Panc1 (cell line): ENCODE measurements around the gene CCDC18. TPM values are rescaled to one million over a fixed set of nuclear protein-coding genes. Genes with fewer than 3 reads are reported as not detected.

ENCODE experiments used
- ATAC-seq: fragments of 200-7000 bp; cut with Tn5 transposase; 2 replicates; pipeline ENCODE4 v1.9.1; 2020; ENCODE audit warnings: mild to moderate bottlenecking, moderate library complexity
- Bru-seq: library from RNA; stranded (reverse); fragments of 400-500 nt; gene quantifications from one replicate; lab custom pipeline; 2021; lab: Mats Ljungman, UMichigan
- BruChase-seq, 2 experiments: library from RNA; stranded (reverse); fragments of 400-500 nt; gene quantifications; one replicate each; lab custom pipeline; 2021; lab: Mats Ljungman, UMichigan
- BruUV-seq: library from RNA; stranded (reverse); fragments of 400-500 nt; replicated peaks from 2 replicates; lab custom pipeline; 2021; lab: Mats Ljungman, UMichigan
- CTCF ChIA-PET: fragments of 300-600 bp; sonication (Branson Sonifier 250); formaldehyde crosslinking; loops from one replicate; lab custom pipeline; 2022; ENCODE audit warnings: antibody characterized with exemption; lab: Charles Lee
- POLR2A ChIA-PET: fragments of 300-600 bp; sonication (Branson Sonifier 250); formaldehyde crosslinking; loops from one replicate; lab custom pipeline; 2022; ENCODE audit warnings: antibody characterized with exemption; lab: Charles Lee
- DNase-seq: peaks from one replicate; pipeline ENCODE4 v3.0.0-alpha.2; 2010; ENCODE audit warnings: low read depth, low spot score
- H3K27ac ChIP-seq: 2 replicates; pipeline ENCODE4 v1.5.1; 2011; ENCODE audit warnings: mild to moderate bottlenecking, low read length, inconsistent platforms
- H3K27me3 ChIP-seq: fragments of 200-500 bp; sonication (Bioruptor generic); 2 replicates; pipeline ENCODE4 v1.6.0; 2014; ENCODE audit warnings: low read length, inconsistent platforms; ENCODE audit not compliant: control insufficient read depth, insufficient read depth
- H3K36me3 ChIP-seq: fragments of 200-500 bp; sonication (Bioruptor generic); 2 replicates; pipeline ENCODE4 v1.5.1; 2014; ENCODE audit warnings: inconsistent platforms, mild to moderate bottlenecking, low read length, moderate library complexity; ENCODE audit not compliant: control insufficient read depth, insufficient read depth
- H3K4me1 ChIP-seq: 2 replicates; pipeline ENCODE4 v1.5.1; 2011; ENCODE audit warnings: inconsistent platforms, mild to moderate bottlenecking, low read length, moderate library complexity; ENCODE audit not compliant: control insufficient read depth, insufficient read depth
- H3K4me3 ChIP-seq, 2 experiments: 2 replicates each; pipeline ENCODE4 v1.5.1; 2011 to 2012; ENCODE audit warnings: low read depth in 2 of 2, low read length in 2 of 2, mild to moderate bottlenecking in 2 of 2, inconsistent platforms in 1 of 2, moderate library complexity in 1 of 2
- H3K9me3 ChIP-seq: fragments of 200-500 bp; sonication (Bioruptor generic); 2 replicates; pipeline ENCODE4 v1.5.1; 2014; ENCODE audit warnings: low read depth, mild to moderate bottlenecking, inconsistent platforms, low read length, moderate library complexity; ENCODE audit not compliant: control insufficient read depth, insufficient read depth
- POLR2AphosphoS5 ChIP-seq: IDR thresholded peaks from 2 replicates; pipeline ENCODE4 v1.6.1; 2012; ENCODE audit warnings: mild to moderate bottlenecking, low read depth, low read length, moderate library complexity
- SIN3A ChIP-seq: IDR thresholded peaks from 2 replicates; pipeline ENCODE4 v1.6.1; 2012; ENCODE audit warnings: low read depth, mild to moderate bottlenecking, low read length, moderate library complexity, borderline replicate concordance; ENCODE audit not compliant: insufficient read depth
- TCF7L2 ChIP-seq: IDR thresholded peaks from 2 replicates; pipeline ENCODE4 v1.6.1; 2011; ENCODE audit warnings: mild to moderate bottlenecking, low read depth, low read length, inconsistent platforms
- in situ Hi-C: cut with HindIII; loops from 2 replicates; pipeline ENCODE4 v1.10.0; 2016; ENCODE audit warnings: low sequenced_read_pairs, low pct_unique_long_range_greater_than_20kb
- intact Hi-C: fragments of 100-400 bp; cut with micrococcal nuclease; formaldehyde crosslinking; loops from one replicate; pipeline ENCODE4 v1.10.0; 2022; ENCODE audit not compliant: unreplicated experiment
- long read RNA-seq: library from polyadenylated mRNA; unstranded; transcript quantifications from one replicate; pipeline ENCODE4 v2.0.0, GENCODE V29; 2021; ENCODE audit not compliant: unreplicated experiment
- polyA plus RNA-seq: library from polyadenylated mRNA; unstranded; fragments of >200 nt; gene quantifications from one replicate; pipeline ENCODE4 v1.2.1, GENCODE V29; 2012; ENCODE audit warnings: missing spikeins; ENCODE audit not compliant: insufficient read length
- total RNA-seq: library from RNA; stranded (reverse); gene quantifications from one replicate; pipeline ENCODE4 v1.2.1, GENCODE V29; 2021; ENCODE audit not compliant: unreplicated experiment
- TF ChIP-seq, protein P1 (sequence below): fragments of 450-650 bp; IDR thresholded peaks from 2 replicates; pipeline ENCODE4 v1.5.1; 2017; ENCODE audit warnings: mild to moderate bottlenecking
- TF ChIP-seq, protein P2 (sequence below), 2 experiments: IDR thresholded peaks; 2 replicates each; pipeline ENCODE4 v1.6.1; 2011 to 2012; ENCODE audit warnings: low read depth in 2 of 2, control low read depth in 1 of 2, low read length in 1 of 2, mild to moderate bottlenecking in 1 of 2, moderate library complexity in 1 of 2; ENCODE audit not compliant: insufficient read depth in 1 of 2

The CCDC18 gene, protein sequence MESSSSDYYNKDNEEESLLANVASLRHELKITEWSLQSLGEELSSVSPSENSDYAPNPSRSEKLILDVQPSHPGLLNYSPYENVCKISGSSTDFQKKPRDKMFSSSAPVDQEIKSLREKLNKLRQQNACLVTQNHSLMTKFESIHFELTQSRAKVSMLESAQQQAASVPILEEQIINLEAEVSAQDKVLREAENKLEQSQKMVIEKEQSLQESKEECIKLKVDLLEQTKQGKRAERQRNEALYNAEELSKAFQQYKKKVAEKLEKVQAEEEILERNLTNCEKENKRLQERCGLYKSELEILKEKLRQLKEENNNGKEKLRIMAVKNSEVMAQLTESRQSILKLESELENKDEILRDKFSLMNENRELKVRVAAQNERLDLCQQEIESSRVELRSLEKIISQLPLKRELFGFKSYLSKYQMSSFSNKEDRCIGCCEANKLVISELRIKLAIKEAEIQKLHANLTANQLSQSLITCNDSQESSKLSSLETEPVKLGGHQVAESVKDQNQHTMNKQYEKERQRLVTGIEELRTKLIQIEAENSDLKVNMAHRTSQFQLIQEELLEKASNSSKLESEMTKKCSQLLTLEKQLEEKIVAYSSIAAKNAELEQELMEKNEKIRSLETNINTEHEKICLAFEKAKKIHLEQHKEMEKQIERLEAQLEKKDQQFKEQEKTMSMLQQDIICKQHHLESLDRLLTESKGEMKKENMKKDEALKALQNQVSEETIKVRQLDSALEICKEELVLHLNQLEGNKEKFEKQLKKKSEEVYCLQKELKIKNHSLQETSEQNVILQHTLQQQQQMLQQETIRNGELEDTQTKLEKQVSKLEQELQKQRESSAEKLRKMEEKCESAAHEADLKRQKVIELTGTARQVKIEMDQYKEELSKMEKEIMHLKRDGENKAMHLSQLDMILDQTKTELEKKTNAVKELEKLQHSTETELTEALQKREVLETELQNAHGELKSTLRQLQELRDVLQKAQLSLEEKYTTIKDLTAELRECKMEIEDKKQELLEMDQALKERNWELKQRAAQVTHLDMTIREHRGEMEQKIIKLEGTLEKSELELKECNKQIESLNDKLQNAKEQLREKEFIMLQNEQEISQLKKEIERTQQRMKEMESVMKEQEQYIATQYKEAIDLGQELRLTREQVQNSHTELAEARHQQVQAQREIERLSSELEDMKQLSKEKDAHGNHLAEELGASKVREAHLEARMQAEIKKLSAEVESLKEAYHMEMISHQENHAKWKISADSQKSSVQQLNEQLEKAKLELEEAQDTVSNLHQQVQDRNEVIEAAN (N-terminal part only)
- total RNA-seq: 11.6 TPM
- 5.7 TPM for polyA plus RNA-seq
- Bru-seq, nascent RNA: percentile 68 among the genes with signal in this experiment
- percentile 69 among the genes with signal in this experiment for BruChase-seq, experiment 1, labeled RNA remaining after a 2-hour chase
- BruChase-seq, experiment 2, labeled RNA remaining after a 6-hour chase: percentile 60 among the genes with signal in this experiment
- long read RNA-seq, partial matches to known transcripts: 9 of 21 reads
- long read RNA-seq, other reads (novel, unspliced or antisense): 12 of 21 reads

DNA sequence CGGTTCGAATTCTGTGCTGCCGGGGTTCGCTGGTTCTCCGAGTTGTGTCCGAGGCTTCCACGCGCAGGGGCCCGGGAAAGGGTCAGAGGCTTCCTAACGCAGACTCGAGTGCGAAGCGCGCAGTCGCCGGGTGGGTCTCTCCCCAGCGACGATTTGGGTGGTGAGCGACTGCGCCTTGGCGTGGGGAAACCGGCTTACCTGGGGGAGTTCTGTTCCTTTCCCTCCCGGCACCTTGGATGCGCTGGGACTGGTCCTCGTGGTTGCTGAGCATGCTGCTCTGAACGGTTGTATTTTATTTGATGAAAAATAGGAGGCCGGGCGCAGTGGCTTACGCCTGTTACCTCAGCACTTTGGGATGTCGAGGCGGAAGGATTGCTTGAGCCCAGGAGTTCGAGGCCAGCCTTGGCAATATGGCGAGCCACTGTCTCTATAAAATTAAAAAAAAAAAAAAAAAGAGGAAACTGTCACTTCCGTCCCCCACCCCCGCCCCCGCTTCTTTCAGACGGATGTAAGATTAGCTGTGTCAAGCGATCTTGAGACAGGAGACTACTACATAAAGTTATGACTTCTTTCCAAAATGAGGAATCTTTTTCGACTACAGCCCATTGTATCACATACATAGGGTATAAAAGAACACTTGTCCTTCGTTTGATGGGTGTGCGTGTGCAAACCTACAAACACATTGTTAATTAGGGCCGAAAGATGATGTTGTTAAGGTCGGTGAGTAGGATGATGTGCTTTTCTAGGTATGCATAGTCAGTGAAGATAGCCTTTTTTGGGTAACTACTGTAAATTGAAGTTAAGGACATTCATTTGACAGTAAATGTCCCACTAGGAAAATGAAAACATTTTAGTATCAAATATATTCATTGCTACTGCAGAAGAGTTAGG, at the start of gene CCDC18:
Gene CCDC18, plus strand, starts transcription at position 2 of the 891 bp plus-strand sequence. CDS start 2,638 bp downstream, outside the sequence.
- CTCF ChIA-PET: no interaction called here

DNA sequence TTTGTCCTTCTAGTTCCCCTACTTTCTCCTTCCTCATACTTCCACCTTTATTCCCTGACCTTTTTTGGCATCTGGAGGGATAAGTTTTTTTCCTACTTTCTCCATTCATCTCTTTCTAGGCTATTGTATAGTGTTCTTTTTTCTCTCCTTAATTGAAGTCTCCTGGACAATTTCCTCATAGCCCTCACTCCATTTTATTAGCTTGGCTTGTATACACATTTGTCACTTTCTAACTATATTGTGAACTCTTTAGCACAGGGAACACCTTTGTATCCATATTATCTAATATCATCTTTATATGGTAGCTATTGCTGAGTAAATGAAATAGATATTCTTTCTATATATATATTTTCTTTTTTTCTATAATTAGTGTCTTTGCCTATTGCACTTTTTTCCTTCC, 47.9 kb upstream of the CCDC18 start:
- H3K4me1 ChIP-seq: no peaks in the 10 kb centered on the region
- TF ChIP-seq, protein P1, sequence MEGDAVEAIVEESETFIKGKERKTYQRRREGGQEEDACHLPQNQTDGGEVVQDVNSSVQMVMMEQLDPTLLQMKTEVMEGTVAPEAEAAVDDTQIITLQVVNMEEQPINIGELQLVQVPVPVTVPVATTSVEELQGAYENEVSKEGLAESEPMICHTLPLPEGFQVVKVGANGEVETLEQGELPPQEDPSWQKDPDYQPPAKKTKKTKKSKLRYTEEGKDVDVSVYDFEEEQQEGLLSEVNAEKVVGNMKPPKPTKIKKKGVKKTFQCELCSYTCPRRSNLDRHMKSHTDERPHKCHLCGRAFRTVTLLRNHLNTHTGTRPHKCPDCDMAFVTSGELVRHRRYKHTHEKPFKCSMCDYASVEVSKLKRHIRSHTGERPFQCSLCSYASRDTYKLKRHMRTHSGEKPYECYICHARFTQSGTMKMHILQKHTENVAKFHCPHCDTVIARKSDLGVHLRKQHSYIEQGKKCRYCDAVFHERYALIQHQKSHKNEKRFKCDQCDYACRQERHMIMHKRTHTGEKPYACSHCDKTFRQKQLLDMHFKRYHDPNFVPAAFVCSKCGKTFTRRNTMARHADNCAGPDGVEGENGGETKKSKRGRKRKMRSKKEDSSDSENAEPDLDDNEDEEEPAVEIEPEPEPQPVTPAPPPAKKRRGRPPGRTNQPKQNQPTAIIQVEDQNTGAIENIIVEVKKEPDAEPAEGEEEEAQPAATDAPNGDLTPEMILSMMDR: no peak
- TF ChIP-seq SIN3A (no peak), POLR2AphosphoS5 (no peak), TCF7L2 (no peak)
- TF ChIP-seq, protein P2, sequence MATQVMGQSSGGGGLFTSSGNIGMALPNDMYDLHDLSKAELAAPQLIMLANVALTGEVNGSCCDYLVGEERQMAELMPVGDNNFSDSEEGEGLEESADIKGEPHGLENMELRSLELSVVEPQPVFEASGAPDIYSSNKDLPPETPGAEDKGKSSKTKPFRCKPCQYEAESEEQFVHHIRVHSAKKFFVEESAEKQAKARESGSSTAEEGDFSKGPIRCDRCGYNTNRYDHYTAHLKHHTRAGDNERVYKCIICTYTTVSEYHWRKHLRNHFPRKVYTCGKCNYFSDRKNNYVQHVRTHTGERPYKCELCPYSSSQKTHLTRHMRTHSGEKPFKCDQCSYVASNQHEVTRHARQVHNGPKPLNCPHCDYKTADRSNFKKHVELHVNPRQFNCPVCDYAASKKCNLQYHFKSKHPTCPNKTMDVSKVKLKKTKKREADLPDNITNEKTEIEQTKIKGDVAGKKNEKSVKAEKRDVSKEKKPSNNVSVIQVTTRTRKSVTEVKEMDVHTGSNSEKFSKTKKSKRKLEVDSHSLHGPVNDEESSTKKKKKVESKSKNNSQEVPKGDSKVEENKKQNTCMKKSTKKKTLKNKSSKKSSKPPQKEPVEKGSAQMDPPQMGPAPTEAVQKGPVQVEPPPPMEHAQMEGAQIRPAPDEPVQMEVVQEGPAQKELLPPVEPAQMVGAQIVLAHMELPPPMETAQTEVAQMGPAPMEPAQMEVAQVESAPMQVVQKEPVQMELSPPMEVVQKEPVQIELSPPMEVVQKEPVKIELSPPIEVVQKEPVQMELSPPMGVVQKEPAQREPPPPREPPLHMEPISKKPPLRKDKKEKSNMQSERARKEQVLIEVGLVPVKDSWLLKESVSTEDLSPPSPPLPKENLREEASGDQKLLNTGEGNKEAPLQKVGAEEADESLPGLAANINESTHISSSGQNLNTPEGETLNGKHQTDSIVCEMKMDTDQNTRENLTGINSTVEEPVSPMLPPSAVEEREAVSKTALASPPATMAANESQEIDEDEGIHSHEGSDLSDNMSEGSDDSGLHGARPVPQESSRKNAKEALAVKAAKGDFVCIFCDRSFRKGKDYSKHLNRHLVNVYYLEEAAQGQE (IDR thresholded peaks at IDR 0.05; ENCODE audit: insufficient read depth in 1 of 2, low read depth in 2 of 2, low read length in 1 of 2): no peak
- H3K36me3 ChIP-seq: peaks cover 12% of the 10 kb centered on the region; the same call in 1 of the 2 replicates
- BruUV-seq: no TSS peak
- ChIA-PET CTCF (no interaction called here), POLR2A (no interaction called here)
- intact Hi-C loops (no loop called here), in situ Hi-C loops (no loop called here)
- no peak overlapping the region for H3K4me3 ChIP-seq
- no peak for ATAC-seq
- no peak overlapping the region for H3K27ac ChIP-seq
- H3K9me3 ChIP-seq: no peaks in the 10 kb centered on the region
- DNase-seq: no peak
- H3K27me3 ChIP-seq: no peaks in the 10 kb centered on the region

More for the DNA sequence above, at the start of gene CCDC18:
- POLR2A ChIA-PET: no interaction called here
- H3K27ac ChIP-seq: peak within 1 kb of the TSS; percentile 90
- H3K4me3 ChIP-seq: peak within 1 kb of the TSS; percentile 58 to 88
- in situ Hi-C loops (no loop called here), intact Hi-C loops (no loop called here)
- DNase-seq (no peak), ATAC-seq (peak; percentile 13)
- H3K36me3 ChIP-seq: no peaks in the 10 kb centered on the region
- H3K9me3 ChIP-seq: no peaks in the 10 kb centered on the region
- no TSS peak for BruUV-seq
- TF ChIP-seq TCF7L2 (no peak), SIN3A (peak; percentile 82)
- peaks cover 2% of the 10 kb centered on the region; the same call in 1 of the 2 replicates for H3K4me1 ChIP-seq
- H3K27me3 ChIP-seq: no peaks in the 10 kb centered on the region
